Heart right ventricle (tissue), 16 donors: ENCODE measurements around the gene KCNMB2. TPM values are rescaled to one million over a fixed set of nuclear protein-coding genes. Genes with fewer than 3 reads are reported as not detected.

ENCODE experiments used
- ATAC-seq, 8 donors: fragments of 200-7000 bp; cut with Tn5 transposase; one replicate each; pipeline ENCODE4 v1.9.1; 2020; ENCODE audit warnings: mild to moderate bottlenecking in 8 of 8, moderate library complexity in 8 of 8, moderate number of reproducible peaks in 1 of 8
- DNase-seq, 2 donors: peaks; one replicate each; pipeline ENCODE4 v3.0.0-alpha.2; 2020
- H3K27ac ChIP-seq, 10 donors: fragments of 200-600 bp; sonication (generic) in 2 of 10; one replicate each; pipeline versions ENCODE4 v1.5.0 to v1.8.0; 2020 to 2022; ENCODE audit warnings: mild to moderate bottlenecking in 3 of 10
- H3K27me3 ChIP-seq, 7 donors: fragments of 200-600 bp; one replicate each; pipeline ENCODE4 v1.8.0; 2021 to 2022; ENCODE audit warnings: mild to moderate bottlenecking in 2 of 7
- H3K36me3 ChIP-seq, 9 donors: fragments of 200-600 bp; sonication (generic) in 1 of 9; one replicate each; pipeline versions ENCODE4 v1.5.0 to v1.8.0; 2020 to 2022; ENCODE audit warnings: mild to moderate bottlenecking in 2 of 9
- H3K4me1 ChIP-seq, 9 donors: fragments of 200-600 bp; sonication (generic) in 1 of 9; one replicate each; pipeline versions ENCODE4 v1.5.0 to v1.8.0; 2020 to 2022; ENCODE audit warnings: mild to moderate bottlenecking in 4 of 9
- H3K4me3 ChIP-seq, 10 donors: fragments of 200-600 bp; sonication (generic) in 2 of 10; one replicate each; pipeline versions ENCODE4 v1.5.0 to v1.8.0; 2020 to 2022; ENCODE audit warnings: mild to moderate bottlenecking in 7 of 10, moderate library complexity in 2 of 10
- H3K9me3 ChIP-seq, 11 donors: fragments of 200-600 bp in 10 of 11; sonication (generic) in 2 of 11; one replicate each; pipeline versions ENCODE4 v1.5.0 to v1.8.0; 2013 to 2022; ENCODE audit warnings: mild to moderate bottlenecking in 2 of 11, control low read depth in 1 of 11, moderate library complexity in 1 of 11
- CTCF ChIP-seq, 9 donors: fragments of 200-600 bp; sonication (generic) in 2 of 9; IDR thresholded peaks; one replicate each; pipeline versions ENCODE4 v1.5.0 to v1.8.0; 2021 to 2022; ENCODE audit warnings: antibody characterized with exemption in 9 of 9, mild to moderate bottlenecking in 5 of 9, moderate library complexity in 1 of 9
- WGBS, 2 donors: extraction: QIAGEN DNeasy Blood & Tissue Kit; methylation state at CpG; one replicate each; pipeline ENCODE4 v1.1.7; 2013; ENCODE audit warnings: inconsistent platforms in 1 of 2; 5-methylcytosine and 5-hydroxymethylcytosine counted together
- intact Hi-C, 10 donors: fragments of 100-400 bp; cut with DNase I; formaldehyde crosslinking; loops; one replicate each; pipeline versions ENCODE4 v1.11.1 to v1.14.2; 2022
- polyA plus RNA-seq, 2 donors: library from polyadenylated mRNA; stranded (reverse); fragments of 200-250 nt; gene quantifications; one replicate each; pipeline ENCODE4 v1.2.3, GENCODE V29; 2013
- total RNA-seq, 10 donors: library from RNA; stranded (reverse); fragmentation: NEBNext Ultra II Directional in 3 of 10; extraction: Animal tissue kit (Norgen Biotek cat#: 25700) in 3 of 10; gene quantifications; one replicate each; pipeline versions ENCODE4 v1.2.1 to v1.2.4, GENCODE V29; 2021 to 2023
- donor health status: Arrhythmogenic right ventricular cardiomyopathy.
- donor health status: ischemic (EF 13 %, LVEDD 7.1; RV severe dilation, severe dysfunction).
- donor health status: healthy with polysubstance abuse.
- donor health status: DM: no; HTN: yes; CAD: no.
- donor health status: DM: no; HTN: no; CAD: no.
- donor health status: ischemic (EF 25% LVEDD 6.9; RV normal size, moderate dysfunction).
- donor health status: ischemic (EF 25% LVEDD 5.7; RV mildly dilated, moderate dysfunction).
- donor health status: healthy.
- donor health status: DM: yes; HTN: yes; CAD: no.
- donor health status: Ischemic cardiomyopathy.
- donor health status: ischemic (EF 35%, LVEDD 5.7; RV mildly dilated, moderate dysfunction).
- donor health status: nonischemic (EF 11% LVEDD 7.7; RV severe dilation, severe dysfunction).
- donor health status: DM: yes; HTN: yes; CAD: no.
- donor health status: PGD.
- donor health status: ischemic (EF 29% LVEDD 5.4; RV normal size, mild dysfunction).
- donor health status: nonischemic (EF 23%, LVEDD 6.1; RV moderate dilation, normal function).

The KCNMB2 gene
- total and polyA plus RNA-seq, 12 donors, result 0.55 to 9.2 (median 3.6) TPM

DNA sequence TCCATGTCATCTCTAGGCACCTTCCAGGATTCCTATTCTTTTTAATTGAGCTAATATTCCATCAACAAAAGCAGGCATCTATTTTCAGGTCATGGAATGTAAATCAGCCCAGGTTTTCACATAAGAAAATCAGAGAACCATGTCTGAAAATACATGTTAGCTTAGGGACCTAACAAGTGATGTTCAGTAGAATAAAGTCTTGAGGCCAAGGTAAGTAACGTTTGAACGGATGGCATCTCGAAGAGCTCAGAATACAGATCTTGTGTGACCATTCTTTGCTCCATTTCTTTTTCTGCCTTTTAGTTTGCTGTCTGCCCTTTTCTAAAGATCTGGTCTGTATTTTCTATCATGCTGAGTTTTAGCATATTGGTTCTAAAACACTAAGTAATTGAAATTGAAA lies 16.5 kb upstream of the KCNMB2 start:
- intact Hi-C loops, result loop anchor here in 1 of 10 donors (10.0 kb wide), 1 partner anchor 155 kb away; no protein-coding TSS in a partner anchor
- no peak overlapping the region for H3K4me3 ChIP-seq
- DNase-seq (no peak), ATAC-seq (no peak)
- 96 to 97% methylated on average over 3 of the region's 3 CpGs for WGBS, 2 donors
- H3K36me3 ChIP-seq, result no peaks in the 10 kb centered on the region
- peaks cover 0 to 21% (median 3%) of the 10 kb centered on the region in 9 donors for H3K4me1 ChIP-seq
- no peaks in the 10 kb centered on the region for H3K27me3 ChIP-seq
- H3K27ac ChIP-seq, result no peak overlapping the region
- TF ChIP-seq CTCF (IDR thresholded peaks at IDR 0.05), result no peak
- H3K9me3 ChIP-seq, result no peaks in the 10 kb centered on the region

DNA sequence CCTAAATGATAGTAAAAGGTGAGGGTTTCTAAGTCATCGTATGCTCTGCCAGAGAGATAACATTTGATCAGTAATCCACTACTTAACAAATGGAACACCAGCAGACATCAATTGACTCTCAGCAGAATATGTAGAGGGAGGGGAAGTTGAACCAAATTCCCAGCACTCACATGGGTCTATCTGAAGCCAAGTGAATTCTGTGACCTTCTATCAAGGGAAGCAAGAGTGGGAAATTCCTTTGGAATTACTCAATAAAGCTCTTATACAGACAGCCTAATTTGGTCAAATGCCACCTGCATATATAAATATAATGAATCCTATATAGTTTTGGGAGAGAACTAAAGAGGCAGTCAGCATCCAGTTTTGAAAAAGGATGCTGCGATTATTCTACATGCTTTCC lies 15.8 kb upstream of the KCNMB2 start:
- WGBS, 2 donors, result 75 to 79% methylated on average over 2 of the region's 2 CpGs
- Histone ChIP-seq H3K9me3 (no peaks in the 10 kb centered on the region), H3K36me3 (no peaks in the 10 kb centered on the region), H3K4me3 (no peak overlapping the region), H3K4me1 (peaks cover 0 to 21% (median 3%) of the 10 kb centered on the region in 9 donors), H3K27ac (no peak overlapping the region), H3K27me3 (no peaks in the 10 kb centered on the region)
- ATAC-seq, result no peak
- DNase-seq, result no peak
- TF ChIP-seq CTCF (IDR thresholded peaks at IDR 0.05), result no peak
- intact Hi-C loops, result no loop called here

- H3K4me1 ChIP-seq, result peaks cover 0 to 14% (median 3%) of the 10 kb centered on the region in 9 donors
- no peak overlapping the region for H3K27ac ChIP-seq
- no peaks in the 10 kb centered on the region for H3K9me3 ChIP-seq
- no peak for TF ChIP-seq CTCF (IDR thresholded peaks at IDR 0.05)
- no peaks in the 10 kb centered on the region for H3K36me3 ChIP-seq
- intact Hi-C loops, result no loop called here
- H3K27me3 ChIP-seq, result no peaks in the 10 kb centered on the region
- DNase-seq (no peak), ATAC-seq (no peak)
- 77 to 79% methylated on average over 5 of the region's 5 CpGs for WGBS, 2 donors
- no peak overlapping the region for H3K4me3 ChIP-seq
Measured at GRCh38 chr3:178522200-178523052, 13.8 kb upstream of the KCNMB2 start.

GRCh38 chr3:178525251-178525650 lies 11.0 kb upstream of the KCNMB2 start:
- Histone ChIP-seq H3K27me3 (no peaks in the 10 kb centered on the region), H3K4me1 (no peaks in the 10 kb centered on the region), H3K27ac (no peak overlapping the region), H3K9me3 (no peaks in the 10 kb centered on the region), H3K4me3 (no peak overlapping the region), H3K36me3 (no peaks in the 10 kb centered on the region)
- DNase-seq (no peak), ATAC-seq (no peak)
- 59 to 70% methylated on average over 3 of the region's 3 CpGs for WGBS, 2 donors
- intact Hi-C loops, result no loop called here
- no peak for TF ChIP-seq CTCF (IDR thresholded peaks at IDR 0.05)
